ENCODE measurements around the gene MSL2.

Gene MSL2

DNA sequence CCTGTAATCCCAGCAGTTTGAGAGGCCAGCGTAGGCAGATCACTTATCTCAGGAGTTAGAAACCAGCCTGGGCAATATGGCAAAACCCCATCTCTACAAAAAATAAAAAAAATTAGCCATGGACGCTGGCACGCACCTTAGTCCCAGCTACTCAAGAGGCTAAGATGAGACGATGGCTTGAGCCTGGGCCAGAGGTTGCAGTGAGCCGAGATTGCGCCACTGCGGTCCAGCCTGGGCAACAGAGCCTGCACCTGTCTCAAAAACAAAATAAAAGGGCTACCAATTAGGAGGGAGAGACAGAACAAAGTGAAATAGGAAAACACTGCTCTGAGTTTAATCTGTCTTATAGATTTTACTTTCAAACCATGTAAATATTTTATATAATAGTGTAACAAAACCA lies 33.8 kb downstream of the MSL2 start:
- H2AFZ ChIP-seq (ENCODE audit: low read length), result no peak overlapping the region
- no peak overlapping the region for H3K4me2 ChIP-seq (ENCODE audit: low read length)
- no peak for TF ChIP-seq CTCF (IDR thresholded peaks at IDR 0.05; ENCODE audit: low read length)
- no peak for TF ChIP-seq EZH2 (IDR thresholded peaks at IDR 0.05; ENCODE audit: borderline replicate concordance, low read length)
- H3K27me3 ChIP-seq (ENCODE audit: insufficient read depth, low read length), result no peaks in the 10 kb centered on the region
- peaks cover 99% of the 10 kb centered on the region for H3K79me2 ChIP-seq (ENCODE audit: insufficient read depth, low read length)
- H3K9me2 ChIP-seq (ENCODE audit: low read depth, low read length), result no peaks in the 10 kb centered on the region
- H3F3A ChIP-seq (ENCODE audit: insufficient read depth, low read length), result no peaks in the 10 kb centered on the region
- no peak overlapping the region for H3K27ac ChIP-seq (ENCODE audit: low read depth, low read length, poor library complexity, severe bottlenecking)
- no peak overlapping the region for H3K9ac ChIP-seq (ENCODE audit: low read length)
- H4K20me1 ChIP-seq (ENCODE audit: insufficient read depth, low read length), result peaks cover 7% of the 10 kb centered on the region; the same call in 1 of the 2 replicates
- peaks cover 10% of the 10 kb centered on the region for H3K4me1 ChIP-seq (ENCODE audit: insufficient read depth, low read length, severe bottlenecking)
- H3K36me3 ChIP-seq (ENCODE audit: insufficient read depth, low read length), result peaks cover 18% of the 10 kb centered on the region
- H3K9me3 ChIP-seq (ENCODE audit: low read length), result peaks cover 12% of the 10 kb centered on the region
- H3K4me3 ChIP-seq (ENCODE audit: low read depth, low read length, poor library complexity, severe bottlenecking), result no peak overlapping the region

DNA sequence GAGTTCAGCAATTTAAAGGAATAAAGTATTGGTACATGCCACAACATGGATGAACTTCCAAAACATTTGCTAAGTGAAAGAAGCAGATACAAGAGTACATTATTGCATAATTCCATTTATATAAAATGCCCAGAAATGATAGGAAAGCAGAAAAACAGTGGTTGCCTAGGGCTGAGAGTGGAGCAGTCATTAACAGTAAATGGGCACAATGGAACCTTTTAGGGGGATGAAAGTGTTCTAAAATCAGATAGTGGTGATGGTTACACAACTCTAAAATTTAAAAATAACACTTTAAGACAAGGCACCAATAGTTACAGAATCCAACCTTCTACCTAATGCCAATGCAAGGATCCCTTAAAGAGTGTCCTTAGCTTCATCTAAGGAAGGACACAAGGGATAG lies 34.6 kb downstream of the MSL2 start:
- no peaks in the 10 kb centered on the region for H3K27me3 ChIP-seq (ENCODE audit: insufficient read depth, low read length)
- H3K4me3 ChIP-seq (ENCODE audit: low read depth, low read length, poor library complexity, severe bottlenecking), result no peak overlapping the region
- H4K20me1 ChIP-seq (ENCODE audit: insufficient read depth, low read length), result peaks cover 7% of the 10 kb centered on the region; the same call in 1 of the 2 replicates
- H3K9me3 ChIP-seq (ENCODE audit: low read length), result peaks cover 12% of the 10 kb centered on the region
- no peak overlapping the region for H3K9ac ChIP-seq (ENCODE audit: low read length)
- no peak overlapping the region for H2AFZ ChIP-seq (ENCODE audit: low read length)
- no peaks in the 10 kb centered on the region for H3F3A ChIP-seq (ENCODE audit: insufficient read depth, low read length)
- no peak overlapping the region for H3K27ac ChIP-seq (ENCODE audit: low read depth, low read length, poor library complexity, severe bottlenecking)
- no peaks in the 10 kb centered on the region for H3K9me2 ChIP-seq (ENCODE audit: low read depth, low read length)
- peaks cover 18% of the 10 kb centered on the region for H3K36me3 ChIP-seq (ENCODE audit: insufficient read depth, low read length)
- H3K79me2 ChIP-seq (ENCODE audit: insufficient read depth, low read length), result peaks cover 99% of the 10 kb centered on the region
- TF ChIP-seq CTCF (IDR thresholded peaks at IDR 0.05; ENCODE audit: low read length), result no peak
- no peak for TF ChIP-seq EZH2 (IDR thresholded peaks at IDR 0.05; ENCODE audit: borderline replicate concordance, low read length)
- H3K4me1 ChIP-seq (ENCODE audit: insufficient read depth, low read length, severe bottlenecking), result peaks cover 2% of the 10 kb centered on the region
- H3K4me2 ChIP-seq (ENCODE audit: low read length), result no peak overlapping the region

GRCh38 chr3:136152963-136153362 lies 43.2 kb downstream of the MSL2 start:
- Histone ChIP-seq H3K9me3 (ENCODE audit: low read length) (no peaks in the 10 kb centered on the region), H3K9me2 (ENCODE audit: low read depth, low read length) (no peaks in the 10 kb centered on the region), H3K9ac (ENCODE audit: low read length) (no peak overlapping the region), H3K36me3 (ENCODE audit: insufficient read depth, low read length) (peaks cover 47% of the 10 kb centered on the region), H3K4me2 (ENCODE audit: low read length) (no peak overlapping the region), H4K20me1 (ENCODE audit: insufficient read depth, low read length) (peaks cover 11% of the 10 kb centered on the region; the same call in 1 of the 2 replicates), H3K4me3 (ENCODE audit: low read depth, low read length, poor library complexity, severe bottlenecking) (no peak overlapping the region), H3K27ac (ENCODE audit: low read depth, low read length, poor library complexity, severe bottlenecking) (no peak overlapping the region), H3F3A (ENCODE audit: insufficient read depth, low read length) (no peaks in the 10 kb centered on the region), H2AFZ (ENCODE audit: low read length) (no peak overlapping the region), H3K79me2 (ENCODE audit: insufficient read depth, low read length) (peaks cover 94% of the 10 kb centered on the region), H3K4me1 (ENCODE audit: insufficient read depth, low read length, severe bottlenecking) (no peaks in the 10 kb centered on the region), H3K27me3 (ENCODE audit: insufficient read depth, low read length) (no peaks in the 10 kb centered on the region)
- TF ChIP-seq EZH2 (IDR thresholded peaks at IDR 0.05; ENCODE audit: borderline replicate concordance, low read length), result no peak
- no peak for TF ChIP-seq CTCF (IDR thresholded peaks at IDR 0.05; ENCODE audit: low read length)

Data from OCI-LY1 (cell line).